Measurements from ENCODE around the gene ENPP3.

The ENPP3 gene

DNA sequence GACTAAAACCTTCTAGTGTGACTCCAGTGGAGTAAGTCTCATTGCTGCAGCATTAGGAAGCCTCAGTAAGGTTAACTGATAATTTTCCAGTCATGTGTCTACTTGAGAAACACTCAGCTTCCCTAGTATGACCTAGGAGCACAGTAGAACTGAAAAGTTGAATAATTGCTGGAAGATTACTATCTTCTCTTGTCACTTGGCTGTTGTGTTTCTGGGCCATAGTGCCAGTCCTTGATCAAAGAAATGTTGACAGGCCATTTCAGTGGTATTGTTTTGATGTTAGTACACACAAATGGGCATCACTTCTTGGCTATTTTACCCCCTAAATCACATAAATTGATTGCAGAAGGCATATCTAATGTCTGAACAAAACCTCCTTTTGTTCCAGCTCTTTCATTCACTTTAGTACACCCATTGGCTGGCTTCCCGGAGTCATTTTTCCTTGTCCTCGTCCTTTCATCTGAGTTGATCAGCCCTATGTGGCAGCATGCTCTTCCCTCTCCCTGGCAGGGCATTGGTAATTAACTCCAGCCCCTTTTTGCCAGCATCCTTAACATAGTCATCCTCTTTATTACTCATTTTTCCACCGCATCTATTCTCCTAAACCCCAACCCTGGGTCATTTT lies 6.0 kb downstream of the ENPP3 start:
- peak; percentile 80 to 96 for DNase-seq

GRCh38 chr6:131643855-131644460 lies 6.9 kb downstream of the ENPP3 start:
- no peak for DNase-seq

DNA sequence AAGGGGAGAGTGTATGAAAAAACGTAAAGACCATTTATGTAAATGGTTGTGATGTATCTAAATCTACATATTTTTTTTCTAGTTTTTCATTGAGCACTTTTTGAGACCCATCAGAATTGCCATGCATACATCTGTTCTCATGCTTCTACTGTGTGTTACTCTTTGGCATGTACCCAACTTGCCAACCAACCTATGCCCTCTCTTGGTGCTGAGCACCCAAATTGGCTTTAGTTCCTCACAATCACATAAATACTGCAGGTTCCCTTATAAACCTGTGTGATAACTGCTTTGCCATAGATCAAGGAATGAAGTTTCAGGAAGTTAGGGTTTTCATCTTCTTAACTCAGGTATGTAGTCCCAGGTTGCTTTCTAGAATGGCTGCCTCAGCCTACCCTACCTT lies 7.8 kb downstream of the ENPP3 start:
- DNase-seq: no peak

- no peak for DNase-seq
These were observed 8.7 kb downstream of the ENPP3 start for GRCh38 chr6:131645846-131646245.

- DNase-seq: no peak
These were observed 9.2 kb downstream of the ENPP3 start for GRCh38 chr6:131646249-131646670.

- DNase-seq: peak; percentile 64 to 93
These were observed 14.7 kb downstream of the ENPP3 start for GRCh38 chr6:131651782-131652181.

- peak; percentile 7 to 64 for DNase-seq
These were observed 15.4 kb downstream of the ENPP3 start for GRCh38 chr6:131652472-131652871.

- no peak for DNase-seq
These were observed 17.2 kb downstream of the ENPP3 start for GRCh38 chr6:131654326-131654725.

DNA sequence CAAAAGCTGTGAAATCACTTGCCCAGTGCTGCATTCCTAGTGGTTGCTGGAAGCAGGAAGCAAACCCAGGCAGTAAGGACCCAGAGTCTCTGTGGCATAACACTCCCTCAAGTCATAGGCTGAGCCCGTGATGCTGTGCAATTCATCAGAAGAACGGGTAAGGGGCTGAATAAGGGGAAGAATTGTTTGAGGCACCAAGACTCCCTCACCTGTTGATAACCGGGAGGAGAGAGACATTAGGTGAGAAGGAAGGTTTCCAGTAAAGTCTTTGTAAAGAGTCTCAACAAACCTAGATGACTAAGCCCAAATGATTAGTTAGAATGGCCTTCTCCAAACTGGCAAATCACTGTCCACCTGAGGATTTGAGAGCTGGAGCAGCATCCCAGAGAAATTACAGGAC lies 18.3 kb downstream of the ENPP3 start:
- no peak for DNase-seq

- no peak for DNase-seq
These were observed 18.8 kb downstream of the ENPP3 start for GRCh38 chr6:131655951-131656350.

DNA sequence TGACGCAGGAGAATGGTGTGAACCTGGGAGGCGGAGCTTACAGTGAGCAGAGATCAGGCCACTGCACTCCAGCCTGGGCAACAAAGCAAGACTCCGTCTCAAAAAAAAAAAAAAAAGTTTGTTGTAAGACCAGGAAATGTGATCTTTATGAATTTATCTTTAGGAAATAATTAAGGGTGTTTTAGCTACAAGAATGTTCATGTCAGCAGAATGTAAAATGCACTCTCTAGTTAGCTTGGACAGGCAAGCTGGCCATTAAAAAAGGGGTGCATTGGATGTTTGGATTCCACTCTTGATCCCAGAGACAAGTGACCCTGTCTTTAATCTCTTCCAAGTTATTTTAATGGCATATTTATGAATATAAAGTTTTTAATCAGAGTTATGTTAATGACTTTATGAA lies 19.6 kb downstream of the ENPP3 start:
- no peak for DNase-seq

- no peak for DNase-seq
These were observed 20.1 kb downstream of the ENPP3 start for GRCh38 chr6:131657222-131657621.

- DNase-seq: no peak
These were observed 20.6 kb downstream of the ENPP3 start for GRCh38 chr6:131657630-131658111.

GRCh38 chr6:131658287-131658686 lies 21.2 kb downstream of the ENPP3 start:
- no peak for DNase-seq

DNA sequence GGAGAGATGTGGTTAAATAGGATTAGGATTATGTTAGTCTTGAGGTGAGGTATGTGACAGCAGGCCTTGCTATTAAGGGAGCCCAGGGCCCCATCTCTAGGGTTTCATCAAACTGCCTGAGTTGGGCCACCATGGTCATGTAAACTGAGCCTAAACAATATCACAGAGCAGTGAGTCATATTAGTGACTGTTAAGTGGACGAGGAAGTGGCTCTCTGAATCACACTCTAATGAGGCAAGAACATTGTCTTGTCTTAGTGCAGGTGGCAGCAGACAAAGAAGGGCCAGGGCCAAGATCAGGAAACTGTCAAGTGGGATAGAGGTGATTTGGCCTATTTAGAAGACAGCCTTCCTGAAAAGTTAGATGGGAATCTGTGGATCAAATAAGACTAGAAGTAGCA lies 23.1 kb downstream of the ENPP3 start:
- no peak for DNase-seq

DNA sequence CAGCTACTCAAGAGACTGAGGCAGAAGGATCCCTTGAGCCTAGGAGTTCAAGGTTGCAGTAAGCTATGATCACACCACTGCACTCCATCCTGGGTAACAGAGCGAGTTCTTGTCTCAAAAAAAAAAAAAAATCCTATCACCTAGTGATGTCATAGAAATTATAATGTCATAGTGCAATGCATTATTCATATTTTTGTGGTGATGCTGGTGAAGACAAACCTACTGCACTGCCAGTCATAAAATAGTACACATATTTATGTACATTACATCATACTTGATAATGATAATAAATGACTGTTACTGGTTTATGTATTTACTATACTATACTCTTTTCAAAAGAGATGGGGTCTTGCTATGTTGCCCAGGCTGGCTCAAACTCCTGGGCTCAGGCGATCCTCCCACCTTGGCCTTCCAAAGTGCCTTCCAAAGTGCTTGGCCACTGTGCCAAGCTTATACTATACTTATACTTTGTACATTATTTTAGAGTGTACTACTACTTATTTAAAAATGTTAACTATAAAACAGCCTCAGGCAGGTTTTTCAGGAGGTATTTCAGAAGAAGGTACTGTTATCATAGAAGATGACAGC lies 26.6 kb downstream of the ENPP3 start:
- no peak for DNase-seq

GRCh38 chr6:131669891-131670290 lies 32.8 kb downstream of the ENPP3 start:
- DNase-seq: no peak

- no peak for DNase-seq
These were observed 36.1 kb downstream of the ENPP3 start for GRCh38 chr6:131673184-131673583.

DNA sequence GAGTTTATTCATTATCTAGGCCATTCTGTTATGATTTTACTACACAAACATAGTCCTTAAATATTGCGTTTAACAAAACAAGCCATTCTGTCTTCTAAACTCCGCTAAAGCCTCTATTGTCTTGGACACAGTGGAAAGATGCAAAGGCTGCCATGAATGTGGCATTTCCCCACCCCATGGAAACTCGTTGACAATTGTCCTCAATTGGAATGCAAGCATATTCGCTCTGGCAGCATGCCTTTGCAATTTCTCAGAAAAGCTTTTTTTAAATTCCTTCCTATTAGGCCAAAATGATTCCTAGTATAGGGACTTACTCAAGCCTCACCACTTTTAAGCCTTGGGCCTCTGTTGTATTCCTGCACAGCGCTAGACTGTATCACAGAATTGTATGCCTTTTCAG lies 41.3 kb downstream of the ENPP3 start:
- no peak for DNase-seq

DNA sequence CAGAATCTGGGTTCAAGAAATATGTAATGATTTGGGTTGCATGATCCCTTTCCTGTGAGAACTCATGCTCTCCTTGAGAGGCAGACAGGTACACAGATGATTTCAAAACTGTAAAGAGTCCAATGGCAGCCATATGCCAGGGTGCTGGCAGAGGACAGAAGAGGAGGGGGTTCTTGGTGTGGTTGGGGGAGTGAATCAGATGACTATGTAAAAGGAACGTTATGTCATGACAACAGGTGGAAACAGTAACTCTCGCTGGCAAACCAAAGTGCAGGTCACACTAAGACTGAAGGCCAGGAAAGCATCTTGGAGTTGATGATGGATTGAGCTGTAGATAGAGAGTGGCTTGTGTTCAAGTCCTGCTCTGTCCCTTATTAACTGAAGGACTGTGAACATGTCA lies 43.8 kb downstream of the ENPP3 start:
- no peak for DNase-seq

DNA sequence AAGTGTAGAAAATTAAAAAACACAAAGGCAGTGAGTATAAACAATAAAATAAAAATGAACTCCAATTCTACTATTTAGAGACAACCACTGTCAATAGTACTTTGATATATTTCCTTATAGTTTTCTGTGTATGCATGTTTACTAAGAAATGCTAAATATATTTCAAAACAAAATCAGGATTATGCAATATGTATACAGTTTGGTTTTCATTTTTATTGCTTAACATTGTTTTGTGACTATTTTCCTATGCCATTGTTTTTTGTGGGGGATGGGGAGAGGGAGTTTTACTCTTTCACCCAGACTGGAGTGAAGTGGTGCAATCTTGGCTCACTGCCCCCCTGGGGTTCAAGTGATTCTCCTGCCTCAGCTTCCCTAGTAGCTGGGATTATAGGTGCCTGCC lies 44.5 kb downstream of the ENPP3 start:
- no peak for DNase-seq

GRCh38 chr6:131682442-131682841 lies 45.3 kb downstream of the ENPP3 start:
- no peak for DNase-seq

- DNase-seq: no peak
These were observed 46.4 kb downstream of the ENPP3 start for GRCh38 chr6:131683479-131683878.

GRCh38 chr6:131685266-131685780 lies 48.2 kb downstream of the ENPP3 start:
- no peak for DNase-seq

Data from NCI-H2081 (cell line).